OCI-LY3 (cell line): Measurements from ENCODE around the gene NUMA1.

Experiments
- EZH2phosphoT487 ChIP-seq: fragments of 200-600 bp; shearing (Covaris generic); IDR thresholded peaks from 2 replicates; pipeline ENCODE4 v1.6.1; 2018; ENCODE audit warnings: antibody characterized with exemption, mixed run types, low read depth
- TF ChIP-seq, protein P1 (sequence below): fragments of 200-600, 300-600 bp; sonication (generic); IDR thresholded peaks from 2 replicates; pipeline ENCODE4 v1.5.1; 2014; ENCODE audit warnings: antibody characterized with exemption, low read length, low read depth

DNA sequence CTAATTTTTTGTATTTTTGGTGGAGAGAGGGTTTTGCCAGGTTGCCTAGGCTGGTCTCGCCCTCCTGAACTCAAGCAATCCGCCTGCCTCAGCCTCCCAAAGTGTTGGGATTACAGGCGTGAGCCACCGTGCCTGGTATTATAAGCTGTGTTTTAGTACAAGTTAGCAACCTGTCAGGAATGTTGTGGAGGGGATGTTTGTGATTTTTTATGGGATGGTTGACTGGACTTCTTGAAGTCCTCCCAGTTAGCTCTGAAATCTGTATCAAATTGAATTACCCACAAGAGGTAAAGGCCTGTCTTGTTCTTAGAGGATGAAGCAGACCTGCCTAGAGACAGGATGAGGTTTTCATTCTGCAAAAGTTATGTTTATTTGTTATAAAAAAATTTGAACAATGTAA is 115.7 kb downstream of the NUMA1 start:
- TF ChIP-seq, protein P1, sequence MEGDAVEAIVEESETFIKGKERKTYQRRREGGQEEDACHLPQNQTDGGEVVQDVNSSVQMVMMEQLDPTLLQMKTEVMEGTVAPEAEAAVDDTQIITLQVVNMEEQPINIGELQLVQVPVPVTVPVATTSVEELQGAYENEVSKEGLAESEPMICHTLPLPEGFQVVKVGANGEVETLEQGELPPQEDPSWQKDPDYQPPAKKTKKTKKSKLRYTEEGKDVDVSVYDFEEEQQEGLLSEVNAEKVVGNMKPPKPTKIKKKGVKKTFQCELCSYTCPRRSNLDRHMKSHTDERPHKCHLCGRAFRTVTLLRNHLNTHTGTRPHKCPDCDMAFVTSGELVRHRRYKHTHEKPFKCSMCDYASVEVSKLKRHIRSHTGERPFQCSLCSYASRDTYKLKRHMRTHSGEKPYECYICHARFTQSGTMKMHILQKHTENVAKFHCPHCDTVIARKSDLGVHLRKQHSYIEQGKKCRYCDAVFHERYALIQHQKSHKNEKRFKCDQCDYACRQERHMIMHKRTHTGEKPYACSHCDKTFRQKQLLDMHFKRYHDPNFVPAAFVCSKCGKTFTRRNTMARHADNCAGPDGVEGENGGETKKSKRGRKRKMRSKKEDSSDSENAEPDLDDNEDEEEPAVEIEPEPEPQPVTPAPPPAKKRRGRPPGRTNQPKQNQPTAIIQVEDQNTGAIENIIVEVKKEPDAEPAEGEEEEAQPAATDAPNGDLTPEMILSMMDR = no peak
- no peak for TF ChIP-seq EZH2phosphoT487
